Measurements from ENCODE around the gene NCOA1. TPM values are rescaled to one million over a fixed set of nuclear protein-coding genes. Genes with fewer than 3 reads are reported as not detected.

The NCOA1 gene
- total and polyA plus RNA-seq, 2 donors (not counting 3 experiments of a cell fraction or from before 2014, with no cell fraction given), result 11.4 to 14.1 TPM

GRCh38 chr2:24491542-24492420, 727 bp downstream of the NCOA1 start:
- no peak for FAIRE-seq
- dilution Hi-C loops (cut with MboI; ENCODE audit: extremely low pct_ligation_motif_present, low sequenced_read_pairs) (no loop called here), intact Hi-C loops (cut with micrococcal nuclease) (loop anchor here (2.0 to 5.0 kb wide), 4 partner anchors 54 to 335 kb away; partner anchors contain the start of genes CENPO and PTRHD1)
- Histone ChIP-seq H3K79me2 (ENCODE audit: control insufficient read depth, insufficient read depth, low read length) (peaks cover 3% of the 10 kb centered on the region), H3K9ac (replicated peaks; ENCODE audit: extremely low read depth, insufficient read depth, low read length) (peak overlapping the region; percentile 73), H3K9me1 (replicated peaks; ENCODE audit: control insufficient read depth, extremely low read depth, insufficient read depth, low read length) (no peaks in the 10 kb centered on the region), H3K27me3 (ENCODE audit: control insufficient read depth in 2 of 2, insufficient read depth in 2 of 2, low read length in 2 of 2) (peaks cover 0 to 3% of the 10 kb centered on the region in 2 experiments), H2AFZ (ENCODE audit: low read depth, low read length) (peak overlapping the region; percentile 99), H3K27ac (ENCODE audit: insufficient read depth, low read depth, low read length) (no peak overlapping the region), H3K4me2 (ENCODE audit: insufficient read depth, low read length) (peak overlapping the region; percentile 86), H3K9me3 (replicated peaks; ENCODE audit: control insufficient read depth, insufficient read depth, low read length) (no peaks in the 10 kb centered on the region), H4K20me1 (replicated peaks; ENCODE audit: control insufficient read depth, extremely low read depth, insufficient read depth, low read length) (peaks cover 3% of the 10 kb centered on the region), H3K4me3 (replicated peaks in 1 of 3; ENCODE audit: insufficient read depth in 1 of 3, low read depth in 1 of 3, low read length in 3 of 3) (peak overlapping the region; percentile 62 to 78 (median 76)), H3K4me1 (ENCODE audit: control insufficient read depth, extremely low read depth, insufficient read depth, low read length) (peaks cover 29% of the 10 kb centered on the region), H3K36me3 (ENCODE audit: control insufficient read depth in 2 of 2, extremely low read depth in 1 of 2, insufficient read depth in 2 of 2, low read length in 2 of 2) (no peaks in the 10 kb centered on the region)
- ChIA-PET POLR2A (no interaction called here), CTCF (interaction anchor here (0.7 to 1.9 kb wide), 7 partner anchors 35 to 299 kb away, joined by 3 to 9 read pairs (median 4); no protein-coding TSS in a partner anchor)
- BruUV-seq (replicated peaks), result no TSS peak
- DNase-seq (ENCODE audit: low read depth, low spot score), result peak; percentile 62
- no peak for TF ChIP-seq GATA2 (IDR thresholded peaks at IDR 0.05; ENCODE audit: insufficient read depth, insufficient read length, low read depth, low read length)
- no peak for TF ChIP-seq EZH2 (IDR thresholded peaks at IDR 0.05; ENCODE audit: borderline replicate concordance, low read depth, low read length, severe bottlenecking)
- peak; percentile 28 for TF ChIP-seq POLR2AphosphoS5 (IDR thresholded peaks at IDR 0.05; ENCODE audit: insufficient read depth, low read depth, low read length)
- TF ChIP-seq CTCF (IDR thresholded peaks at IDR 0.05; ENCODE audit: extremely low read depth in 1 of 2, insufficient read depth in 1 of 2, low read depth in 1 of 2, low read length in 2 of 2), result no peak

All from endothelial cell of umbilical vein (primary cell).